B cell (primary cell): Measurements from ENCODE around the gene CSAG3. TPM values are rescaled to one million over a fixed set of nuclear protein-coding genes. Genes with fewer than 3 reads are reported as not detected.
"Not testable (repeated sequence)": the region's sequence is repeated elsewhere in the genome, so short reads cannot be mapped to it uniquely, and the experiment has no call there.

Source experiments
- ATAC-seq: fragments of 200-7000 bp; cut with Tn5 transposase; one replicate; pipeline ENCODE4 v1.10.0; 2021; ENCODE audit warnings: low read depth, mild to moderate bottlenecking, moderate number of reproducible peaks, moderate library complexity
- CTCF ChIA-PET: fragments of 350-600 bp; sonication (Branson Sonifier 250); formaldehyde crosslinking; loops from one replicate; lab custom pipeline; 2021; ENCODE audit warnings: antibody characterized with exemption, inconsistent platforms; lab: Charles Lee
- POLR2A ChIA-PET: fragments of 350-600 bp; sonication (Branson Sonifier 250); formaldehyde crosslinking; loops from one replicate; lab custom pipeline; 2021; ENCODE audit warnings: antibody characterized with exemption; lab: Charles Lee
- DNase-seq: peaks from one replicate; pipeline ENCODE4 v3.0.0; 2013
- H2AFZ ChIP-seq: 2 replicates; pipeline ENCODE4 v1.6.1; 2012; ENCODE audit warnings: mild to moderate bottlenecking, low read depth, low read length; ENCODE audit not compliant: insufficient read depth, poor library complexity, severe bottlenecking
- H3K27ac ChIP-seq, 2 donors: 1 replicate in 1 of 2; 2 replicates in 1 of 2; pipeline ENCODE4 v1.5.1; 2012 to 2013; ENCODE audit warnings: low read length in 2 of 2, mild to moderate bottlenecking in 2 of 2, moderate library complexity in 1 of 2
- H3K27me3 ChIP-seq, 4 experiments: fragments of 200-600 bp in 1 of 4; sonication (generic) in 1 of 4; replicated peaks in 1 of 4; 1 replicate in 2 of 4; 2 replicates in 2 of 4; pipeline versions ENCODE4 v1.6.1 to v1.7.0; 2013 to 2016; ENCODE audit warnings: low read length in 3 of 4, mild to moderate bottlenecking in 2 of 4, mixed read lengths in 1 of 4, moderate library complexity in 1 of 4; ENCODE audit not compliant: insufficient read depth in 4 of 4, control insufficient read depth in 3 of 4; ENCODE audit errors: control extremely low read depth in 1 of 4
- H3K36me3 ChIP-seq, 2 experiments: replicated peaks in 1 of 2; 1 replicate in 1 of 2; 2 replicates in 1 of 2; pipeline versions ENCODE4 v1.6.1 to v1.7.1; 2013; ENCODE audit warnings: low read length in 1 of 2; ENCODE audit not compliant: insufficient read depth in 2 of 2, control insufficient read depth in 1 of 2; ENCODE audit errors: control extremely low read depth in 1 of 2, extremely low read depth in 1 of 2
- H3K4me1 ChIP-seq, 2 donors: fragments of 200-600 bp in 1 of 2; sonication (generic) in 1 of 2; 1 replicate in 1 of 2; 2 replicates in 1 of 2; pipeline versions ENCODE4 v1.5.1 to v1.6.1; 2013 to 2017; ENCODE audit warnings: low read length in 2 of 2; ENCODE audit not compliant: control insufficient read depth in 2 of 2, insufficient read depth in 2 of 2
- H3K4me2 ChIP-seq: replicated peaks from 2 replicates; pipeline ENCODE3; 2012; ENCODE audit warnings: mild to moderate bottlenecking, low read depth, low read length; ENCODE audit not compliant: poor library complexity, severe bottlenecking
- H3K4me3 ChIP-seq, 5 experiments: fragments of 200-600 bp in 1 of 5; sonication (generic) in 1 of 5; 1 replicate in 3 of 5; 2 replicates in 2 of 5; pipeline versions ENCODE4 v1.5.1 to v1.7.0; 2011 to 2016; ENCODE audit warnings: low read length in 4 of 5, mild to moderate bottlenecking in 4 of 5, low read depth in 2 of 5, control low read depth in 1 of 5, moderate library complexity in 1 of 5; ENCODE audit not compliant: insufficient read depth in 1 of 5; ENCODE audit errors: control extremely low read depth in 1 of 5, extremely low read depth in 1 of 5
- H3K79me2 ChIP-seq: fragments of 200-600 bp; sonication (generic); one replicate; pipeline ENCODE4 v1.6.0; 2016; ENCODE audit warnings: low read length; ENCODE audit not compliant: control insufficient read depth, insufficient read depth
- H3K9ac ChIP-seq: fragments of 200-600 bp; sonication (generic); 2 replicates; pipeline ENCODE4 v1.6.1; 2017; ENCODE audit warnings: mild to moderate bottlenecking, low read length, moderate library complexity
- H3K9me3 ChIP-seq, 3 donors: one replicate each; pipeline versions ENCODE4 v1.6.1 to v1.7.1; 2013; ENCODE audit warnings: low read length in 2 of 3; ENCODE audit not compliant: control insufficient read depth in 2 of 3, insufficient read depth in 1 of 3; ENCODE audit errors: control extremely low read depth in 1 of 3
- H4K20me1 ChIP-seq: 2 replicates; pipeline ENCODE4 v1.6.0; 2012; ENCODE audit warnings: mild to moderate bottlenecking, low read length; ENCODE audit not compliant: insufficient read depth, control insufficient read depth, poor library complexity, severe bottlenecking
- H3K27ac Mint-ChIP-seq: one replicate; pipeline ENCODE4 v1.8.0; 2021; ENCODE audit warnings: mixed read lengths
- H3K27me3 Mint-ChIP-seq: one replicate; pipeline ENCODE4 v1.8.0; 2021; ENCODE audit warnings: mixed read lengths
- H3K4me1 Mint-ChIP-seq: one replicate; pipeline ENCODE4 v1.8.0; 2021; ENCODE audit warnings: mixed read lengths
- H3K4me3 Mint-ChIP-seq: one replicate; pipeline ENCODE4 v1.8.0; 2021; ENCODE audit warnings: mixed read lengths
- H3K9me3 Mint-ChIP-seq: one replicate; pipeline ENCODE4 v1.8.0; 2022; ENCODE audit warnings: mixed read lengths; ENCODE audit not compliant: insufficient read depth
- EZH2 ChIP-seq: IDR thresholded peaks from 2 replicates; pipeline ENCODE4 v1.6.1; 2012; ENCODE audit warnings: borderline replicate concordance, low read depth, mild to moderate bottlenecking, moderate library complexity, low read length; ENCODE audit not compliant: insufficient read depth, poor library complexity, severe bottlenecking
- WGBS: methylation state at CpG from one replicate; pipeline ENCODE4 v1.1.5; 2013; ENCODE audit warnings: missing lambda C conversion rate; ENCODE audit not compliant: insufficient coverage; 5-methylcytosine and 5-hydroxymethylcytosine counted together
- intact Hi-C: fragments of 100-400 bp; cut with micrococcal nuclease; formaldehyde crosslinking; loops from one replicate; pipeline ENCODE4 v1.10.0; 2022
- polyA plus RNA-seq: library from polyadenylated mRNA; depleted of rRNA; stranded (reverse); fragments of >200 nt; gene quantifications from 2 replicates; pipeline ENCODE4 v1.2.3, GENCODE V29; 2012
- total RNA-seq, 2 donors: library from RNA; stranded (reverse); fragments of 120-200 nt in 1 of 2; gene quantifications; 1 replicate in 1 of 2; 2 replicates in 1 of 2; pipeline versions ENCODE4 v1.2.3 to v1.2.4, GENCODE V29; 2013 to 2022
- TF ChIP-seq, protein P1 (sequence below): fragments of 200-600 bp; IDR thresholded peaks from one replicate; pipeline ENCODE4 v1.8.0; 2022; ENCODE audit warnings: antibody characterized with exemption, mild to moderate bottlenecking

CSAG3 gene
- total and polyA plus RNA-seq, 2 donors (not counting 1 experiment from before 2014, with no cell fraction given): not detected

DNA sequence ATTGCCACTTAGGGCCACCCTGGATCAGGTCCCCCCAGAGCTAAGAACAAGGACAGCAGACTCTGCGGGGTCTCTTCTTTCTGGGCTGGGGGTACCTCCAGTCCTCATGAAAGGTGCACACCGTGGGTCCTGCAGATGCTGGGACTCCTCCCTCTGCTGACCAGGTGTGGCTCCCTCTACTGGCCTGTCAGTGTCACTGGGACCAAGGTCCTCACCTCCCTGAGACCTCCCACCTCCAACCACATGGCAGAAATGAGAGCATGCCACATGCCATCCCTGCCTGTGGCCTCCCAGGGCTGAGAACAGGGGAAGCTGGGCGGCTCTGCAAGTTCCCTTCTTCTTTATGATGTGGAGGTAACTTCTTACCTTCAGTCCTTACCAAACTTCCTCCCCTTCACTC lies 28.0 kb downstream of the CSAG3 start:
- CTCF ChIA-PET, H3K9me3 ChIP-seq, ATAC-seq, H3K79me2 ChIP-seq, H3K36me3 ChIP-seq, H3K4me1 ChIP-seq, H3K4me3 ChIP-seq, H2AFZ ChIP-seq, H3K4me1 Mint-ChIP-seq, intact Hi-C loops, DNase-seq, H3K4me3 Mint-ChIP-seq, H3K9me3 Mint-ChIP-seq, H3K27me3 ChIP-seq, H3K27ac Mint-ChIP-seq, H4K20me1 ChIP-seq, H3K27me3 Mint-ChIP-seq, POLR2A ChIA-PET, H3K27ac ChIP-seq, H3K9ac ChIP-seq, H3K4me2 ChIP-seq: not testable (repeated sequence)
- WGBS: no CpG with 5 or more reads among the region's 3 CpGs

DNA sequence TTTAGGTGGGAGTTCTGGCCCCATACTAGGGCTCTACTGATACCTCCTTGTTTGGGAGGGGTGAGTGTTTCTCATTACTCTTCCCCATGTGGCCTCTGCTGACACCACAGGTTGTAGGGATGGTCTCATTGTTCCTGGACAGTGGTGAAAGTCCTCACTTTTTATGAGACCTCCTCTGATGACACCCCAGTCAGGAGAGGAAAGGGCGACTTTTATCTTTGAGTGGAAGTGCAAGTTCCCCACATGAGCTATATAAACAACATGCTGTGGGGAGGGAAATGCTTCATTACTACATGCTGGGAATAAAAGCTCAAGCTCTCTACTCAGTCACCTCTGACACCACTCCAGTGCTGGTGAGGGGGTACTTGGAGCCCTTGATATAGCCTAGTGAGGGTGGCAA lies 39.9 kb downstream of the CSAG3 start:
- H3K4me1 Mint-ChIP-seq: no peaks in the 10 kb centered on the region
- Histone ChIP-seq H3K79me2 (no peaks in the 10 kb centered on the region), H3K9ac (no peak overlapping the region), H3K36me3 (no peaks in the 10 kb centered on the region), H3K4me3 (no peak overlapping the region), H2AFZ (no peak overlapping the region), H4K20me1 (no peaks in the 10 kb centered on the region), H3K9me3 (no peaks in the 10 kb centered on the region), H3K4me2 (no peak overlapping the region), H3K4me1 (no peaks in the 10 kb centered on the region), H3K27ac (no peak overlapping the region), H3K27me3 (no peaks in the 10 kb centered on the region)
- H3K27me3 Mint-ChIP-seq: peaks cover 13% of the 10 kb centered on the region
- H3K27ac Mint-ChIP-seq: no peak overlapping the region
- TF ChIP-seq EZH2: no peak
- TF ChIP-seq, protein P1, sequence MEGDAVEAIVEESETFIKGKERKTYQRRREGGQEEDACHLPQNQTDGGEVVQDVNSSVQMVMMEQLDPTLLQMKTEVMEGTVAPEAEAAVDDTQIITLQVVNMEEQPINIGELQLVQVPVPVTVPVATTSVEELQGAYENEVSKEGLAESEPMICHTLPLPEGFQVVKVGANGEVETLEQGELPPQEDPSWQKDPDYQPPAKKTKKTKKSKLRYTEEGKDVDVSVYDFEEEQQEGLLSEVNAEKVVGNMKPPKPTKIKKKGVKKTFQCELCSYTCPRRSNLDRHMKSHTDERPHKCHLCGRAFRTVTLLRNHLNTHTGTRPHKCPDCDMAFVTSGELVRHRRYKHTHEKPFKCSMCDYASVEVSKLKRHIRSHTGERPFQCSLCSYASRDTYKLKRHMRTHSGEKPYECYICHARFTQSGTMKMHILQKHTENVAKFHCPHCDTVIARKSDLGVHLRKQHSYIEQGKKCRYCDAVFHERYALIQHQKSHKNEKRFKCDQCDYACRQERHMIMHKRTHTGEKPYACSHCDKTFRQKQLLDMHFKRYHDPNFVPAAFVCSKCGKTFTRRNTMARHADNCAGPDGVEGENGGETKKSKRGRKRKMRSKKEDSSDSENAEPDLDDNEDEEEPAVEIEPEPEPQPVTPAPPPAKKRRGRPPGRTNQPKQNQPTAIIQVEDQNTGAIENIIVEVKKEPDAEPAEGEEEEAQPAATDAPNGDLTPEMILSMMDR: no peak
- ChIA-PET POLR2A (no interaction called here), CTCF (no interaction called here)
- H3K9me3 Mint-ChIP-seq: no peaks in the 10 kb centered on the region
- H3K4me3 Mint-ChIP-seq: no peak overlapping the region
- intact Hi-C loops: no loop called here
- no peak for DNase-seq
- no peak for ATAC-seq
- no CpG with 5 or more reads among the region's 1 CpG for WGBS
